IMR-90 (cell line): ENCODE data around the gene ADAMTS10. TPM values are rescaled to one million over a fixed set of nuclear protein-coding genes. Genes with fewer than 3 reads are reported as not detected.

ENCODE experiments used
- ATAC-seq: fragments of 200-7000 bp; cut with Tn5 transposase; 2 replicates; pipeline ENCODE4 v1.9.1; 2020; ENCODE audit warnings: low read depth, mild to moderate bottlenecking, moderate library complexity
- BruUV-seq: library from RNA; stranded (reverse); fragments of 400-500 nt; replicated peaks from 2 replicates; lab custom pipeline; 2021; lab: Mats Ljungman, UMichigan
- CTCF ChIA-PET: fragments of 300-600 bp; formaldehyde crosslinking; extraction: SDS; loops from one replicate; lab custom pipeline; 2021; ENCODE audit warnings: antibody characterized with exemption; lab: Yijun Ruan, JAX
- POLR2A ChIA-PET: fragments of 300-600 bp; sonication (Branson Sonifier 250); formaldehyde crosslinking; loops from one replicate; lab custom pipeline; 2022; ENCODE audit warnings: antibody characterized with exemption; ENCODE audit not compliant: unreplicated experiment; lab: Charles Lee
- DNase-seq: peaks from one replicate; pipeline ENCODE4 v3.0.0; 2013
- H2AFZ ChIP-seq: replicated peaks from 2 replicates; pipeline ENCODE3; 2013; ENCODE audit warnings: low read length, mild to moderate bottlenecking; ENCODE audit not compliant: poor library complexity
- H2AK5ac ChIP-seq: 2 replicates; pipeline ENCODE4 v1.6.1; 2013; ENCODE audit warnings: low read depth, low read length, inconsistent platforms
- H2AK9ac ChIP-seq: replicated peaks from 2 replicates; pipeline ENCODE3; 2013; ENCODE audit warnings: mild to moderate bottlenecking, low read depth, low read length, moderate library complexity; ENCODE audit not compliant: poor library complexity
- H2BK120ac ChIP-seq: 2 replicates; pipeline ENCODE4 v1.6.1; 2013; ENCODE audit warnings: low read depth, low read length, inconsistent platforms
- H2BK15ac ChIP-seq: 3 replicates; pipeline ENCODE4 v1.6.1; 2013; ENCODE audit warnings: low read depth, low read length, inconsistent platforms
- H2BK20ac ChIP-seq: 2 replicates; pipeline ENCODE4 v1.6.1; 2013; ENCODE audit warnings: low read depth, mild to moderate bottlenecking, inconsistent platforms, low read length, moderate library complexity
- H2BK5ac ChIP-seq: 2 replicates; pipeline ENCODE4 v1.6.1; 2013; ENCODE audit warnings: mild to moderate bottlenecking, low read depth, low read length, inconsistent platforms; ENCODE audit not compliant: poor library complexity, severe bottlenecking
- H3K14ac ChIP-seq: replicated peaks from 2 replicates; pipeline ENCODE4 v1.6.1; 2013; ENCODE audit warnings: low read depth, low read length, inconsistent platforms
- H3K18ac ChIP-seq: 2 replicates; pipeline ENCODE4 v1.6.1; 2013; ENCODE audit warnings: low read depth, low read length, control low read depth
- H3K23ac ChIP-seq: 2 replicates; pipeline ENCODE4 v1.6.1; 2013; ENCODE audit warnings: low read depth, low read length, inconsistent platforms
- H3K27ac ChIP-seq: 2 replicates; pipeline ENCODE4 v1.5.1; 2013; ENCODE audit warnings: mild to moderate bottlenecking, control low read depth, low read length; ENCODE audit not compliant: insufficient read depth
- H3K27me3 ChIP-seq: 2 replicates; pipeline ENCODE4 v1.6.1; 2013; ENCODE audit warnings: low read length; ENCODE audit not compliant: control insufficient read depth, insufficient read depth
- H3K36me3 ChIP-seq: 2 replicates; pipeline ENCODE4 v1.6.1; 2013; ENCODE audit warnings: low read length, mixed read lengths; ENCODE audit not compliant: control insufficient read depth, insufficient read depth
- H3K4ac ChIP-seq: 2 replicates; pipeline ENCODE4 v1.6.1; 2013; ENCODE audit warnings: low read depth, low read length, inconsistent platforms
- H3K4me1 ChIP-seq: 2 replicates; pipeline ENCODE4 v1.6.1; 2013; ENCODE audit warnings: low read length, mixed read lengths; ENCODE audit not compliant: control insufficient read depth, insufficient read depth
- H3K4me2 ChIP-seq: 2 replicates; pipeline ENCODE4 v1.6.1; 2013; ENCODE audit warnings: low read depth, mild to moderate bottlenecking, control low read depth, low read length, moderate library complexity
- H3K4me3 ChIP-seq: 2 replicates; pipeline ENCODE4 v1.5.1; 2013; ENCODE audit warnings: low read depth, mild to moderate bottlenecking, control low read depth, low read length, moderate library complexity; ENCODE audit not compliant: insufficient read depth
- H3K56ac ChIP-seq: 2 replicates; pipeline ENCODE4 v1.6.1; 2013; ENCODE audit warnings: low read length, inconsistent platforms; ENCODE audit not compliant: insufficient read depth; ENCODE audit errors: extremely low read depth
- H3K79me1 ChIP-seq, 2 experiments: 2 replicates each; pipeline ENCODE4 v1.6.1; 2013; ENCODE audit warnings: low read length in 2 of 2, inconsistent platforms in 1 of 2, low read depth in 1 of 2
- H3K9ac ChIP-seq: 2 replicates; pipeline ENCODE4 v1.6.1; 2013; ENCODE audit warnings: low read depth, low read length, control low read depth
- H3K9me1 ChIP-seq: 2 replicates; pipeline ENCODE4 v1.6.1; 2013; ENCODE audit warnings: low read length, inconsistent platforms; ENCODE audit not compliant: insufficient read depth
- H3K9me3 ChIP-seq: 2 replicates; pipeline ENCODE4 v1.6.1; 2013; ENCODE audit warnings: low read length; ENCODE audit not compliant: control insufficient read depth, insufficient read depth
- H4K20me1 ChIP-seq: 2 replicates; pipeline ENCODE4 v1.6.1; 2013; ENCODE audit warnings: low read length, inconsistent platforms; ENCODE audit not compliant: insufficient read depth
- H4K5ac ChIP-seq: 2 replicates; pipeline ENCODE4 v1.6.1; 2013; ENCODE audit warnings: mild to moderate bottlenecking, low read depth, low read length, control low read depth
- H4K8ac ChIP-seq, 2 experiments: 2 replicates each; pipeline ENCODE4 v1.6.1; 2013; ENCODE audit warnings: low read depth in 2 of 2, low read length in 2 of 2, control low read depth in 1 of 2, inconsistent platforms in 1 of 2
- H4K91ac ChIP-seq: 2 replicates; pipeline ENCODE4 v1.6.1; 2013; ENCODE audit warnings: low read depth, low read length, inconsistent platforms; ENCODE audit not compliant: insufficient read depth
- MXI1 ChIP-seq: IDR thresholded peaks from 2 replicates; pipeline ENCODE4 v1.6.1; 2012; ENCODE audit warnings: low read depth, mild to moderate bottlenecking, low read length, moderate library complexity, borderline replicate concordance
- whole genome bisulfite sequencing, 2 experiments: methylation state at CpG; one replicate each; pipeline versions ENCODE4 v1.1.5 to v1.1.7; 2013; ENCODE audit warnings: missing lambda C conversion rate in 2 of 2; ENCODE audit not compliant: insufficient read length in 1 of 2; ENCODE audit errors: extremely low coverage in 2 of 2; 5-methylcytosine and 5-hydroxymethylcytosine counted together
- dilution Hi-C: fragments of 300-500 bp; cut with HindIII; formaldehyde crosslinking; loops from one replicate; pipeline ENCODE4 v1.14.3; 2018; ENCODE audit warnings: low sequenced_read_pairs; ENCODE audit not compliant: unreplicated experiment
- in situ Hi-C: fragments of 300-500 bp; cut with MboI; formaldehyde crosslinking; loops from 3 replicates; pipeline ENCODE4 v1.14.3; 2019; ENCODE audit warnings: low sequenced_read_pairs, inconsistent platforms, mixed read lengths
- intact Hi-C: fragments of 100-400 bp; cut with micrococcal nuclease; formaldehyde crosslinking; loops from 2 replicates; pipeline ENCODE4 v1.10.0; 2022
- polyA plus RNA-seq, 3 experiments: library from polyadenylated mRNA; depleted of rRNA; stranded (reverse); fragments of >200 nt; gene quantifications; 2 replicates each; pipeline ENCODE4 v1.2.3, GENCODE V29; 2012; ENCODE audit warnings: low replicate concordance in 1 of 3
- total RNA-seq: library from RNA; depleted of rRNA; stranded (reverse); fragments of >200 nt; gene quantifications from 2 replicates; pipeline ENCODE4 v1.2.3, GENCODE V29; 2012

The ADAMTS10 gene
- total and polyA plus RNA-seq, 2 of the 4 experiments (the other 2 are of a cell fraction), result 3.4 to 11.5 TPM

DNA sequence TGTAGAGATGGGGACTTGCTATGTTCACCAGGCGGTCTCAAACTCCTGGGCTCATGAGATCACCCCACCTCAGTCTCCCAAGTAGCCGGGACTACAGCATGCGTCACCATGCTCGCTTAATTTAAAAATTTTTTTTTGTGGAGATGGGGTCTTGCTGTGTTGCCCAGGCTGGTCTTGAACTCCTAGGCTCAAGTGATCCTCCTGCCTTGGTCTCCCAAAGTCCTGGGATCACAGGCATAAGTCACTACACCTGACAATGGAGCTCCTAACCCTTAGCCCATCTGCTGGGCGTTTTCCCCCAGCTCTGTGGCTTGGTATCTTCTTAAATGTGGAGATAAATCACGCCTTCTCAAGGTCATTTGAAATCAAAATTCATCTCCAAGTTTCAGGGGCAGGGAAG, 6.3 kb upstream of the ADAMTS10 start:
- H3K36me3 ChIP-seq, result no peaks in the 10 kb centered on the region
- no peak for TF ChIP-seq MXI1
- peaks cover 2% of the 10 kb centered on the region; the same call in 1 of the 2 replicates for H3K4me1 ChIP-seq
- BruUV-seq, result no TSS peak
- H4K8ac ChIP-seq, result no peak overlapping the region
- no peak overlapping the region for H3K27ac ChIP-seq
- H3K27me3 ChIP-seq, result peaks cover 6% of the 10 kb centered on the region; the same call in 1 of the 2 replicates
- H2BK20ac ChIP-seq, result no peak overlapping the region
- H4K5ac ChIP-seq, result no peak overlapping the region
- H2BK120ac ChIP-seq, result no peak overlapping the region
- H3K9me1 ChIP-seq, result no peaks in the 10 kb centered on the region; the same call in 1 of the 2 replicates
- in situ Hi-C loops, result no loop called here
- no peaks in the 10 kb centered on the region for H3K9me3 ChIP-seq
- H3K9ac ChIP-seq, result no peak overlapping the region
- no peak overlapping the region for H3K56ac ChIP-seq
- H3K23ac ChIP-seq, result no peak overlapping the region
- no peak overlapping the region for H3K14ac ChIP-seq
- no peak overlapping the region for H2BK5ac ChIP-seq
- no CpG with 5 or more reads among the region's 6 CpGs for WGBS, 2 experiments
- H2AFZ ChIP-seq, result no peak overlapping the region
- H3K4me3 ChIP-seq, result no peak overlapping the region
- no peak overlapping the region for H2BK15ac ChIP-seq
- H3K18ac ChIP-seq, result no peak overlapping the region
- intact Hi-C loops, result loop anchor here (5.0 kb wide), 1 partner anchor 215 kb away; the partner anchor contains the start of genes MBD3L1 and ZNF558
- ChIA-PET POLR2A (no interaction called here), CTCF (no interaction called here)
- no peak overlapping the region for H3K4me2 ChIP-seq
- DNase-seq (no peak), ATAC-seq (no peak)
- no peak overlapping the region for H2AK5ac ChIP-seq
- 0 out of 2 replicates have a peak, but pooled peaks cover 5% of the 10 kb centered on the region for H4K20me1 ChIP-seq
- dilution Hi-C loops, result no loop called here
- no peak overlapping the region for H2AK9ac ChIP-seq
- no peak overlapping the region for H4K91ac ChIP-seq
- no peak overlapping the region for H3K4ac ChIP-seq
- no peaks in the 10 kb centered on the region for H3K79me1 ChIP-seq
